Esophagus squamous epithelium (tissue), 5 donors: ENCODE data around the gene CAMTA1. TPM values are rescaled to one million over a fixed set of nuclear protein-coding genes. Genes with fewer than 3 reads are reported as not detected.

Source experiments
- DNase-seq: peaks from one replicate; lab custom pipeline; 2025; lab: John Stamatoyannopoulos, UW
- H3K27ac ChIP-seq, 4 donors: fragments of 200-600 bp; sonication (generic); one replicate each; pipeline ENCODE4 v1.5.1; 2016 to 2019; ENCODE audit warnings: mild to moderate bottlenecking in 1 of 4
- H3K27me3 ChIP-seq, 4 donors: fragments of 200-600 bp; sonication (generic); 1 replicate in 3 of 4; 2 replicates in 1 of 4; pipeline versions ENCODE4 v1.5.1 to v1.6.0; 2017 to 2021; ENCODE audit warnings: antibody characterized with exemption in 1 of 4
- H3K36me3 ChIP-seq, 3 donors: fragments of 200-600 bp; sonication (generic); one replicate each; pipeline ENCODE4 v1.5.1; 2016 to 2019
- H3K4me1 ChIP-seq, 3 donors: fragments of 200-600 bp; sonication (generic); one replicate each; pipeline ENCODE4 v1.5.1; 2017 to 2019
- H3K4me3 ChIP-seq, 4 donors: fragments of 200-600 bp; sonication (generic); 1 replicate in 3 of 4; 2 replicates in 1 of 4; pipeline ENCODE4 v1.5.1; 2016 to 2019; ENCODE audit warnings: mild to moderate bottlenecking in 2 of 4, moderate library complexity in 1 of 4
- H3K9me3 ChIP-seq, 3 donors: fragments of 200-600 bp; sonication (generic); one replicate each; pipeline ENCODE4 v1.5.1; 2016 to 2019
- POLR2A ChIP-seq, 4 donors: fragments of 450-650 bp; IDR thresholded peaks; one replicate each; pipeline ENCODE4 v1.6.1; 2017; ENCODE audit warnings: antibody characterized with exemption in 4 of 4, mild to moderate bottlenecking in 4 of 4, moderate library complexity in 3 of 4
- WGBS, 2 donors: methylation state at CpG; one replicate each; pipeline ENCODE4 v1.1.5; 2018; 5-methylcytosine and 5-hydroxymethylcytosine counted together
- intact Hi-C: fragments of 100-400 bp; cut with DNase I; formaldehyde crosslinking; loops from one replicate; pipeline ENCODE4 v1.15.0; 2022
- total RNA-seq, 4 donors: library from RNA; depleted of rRNA; stranded (reverse); fragments of >200 nt; gene quantifications; one replicate each; pipeline ENCODE4 v1.1.0, GENCODE V29; 2016
- TF ChIP-seq, protein P1 (sequence below), 6 experiments: fragments of 450-650 bp in 4 of 6; fragments of 200-600 bp in 2 of 6; sonication (generic) in 2 of 6; IDR thresholded peaks; one replicate each; pipeline ENCODE4 v1.5.1; 2016 to 2019; ENCODE audit warnings: antibody characterized with exemption in 6 of 6, mild to moderate bottlenecking in 4 of 6, moderate library complexity in 4 of 6
- donor health status: DM: yes; HTN: yes; CAD: no.

Gene CAMTA1
- total RNA-seq, 4 donors from 2014 or later = 31.3 to 77.4 (median 45.9) TPM

DNA sequence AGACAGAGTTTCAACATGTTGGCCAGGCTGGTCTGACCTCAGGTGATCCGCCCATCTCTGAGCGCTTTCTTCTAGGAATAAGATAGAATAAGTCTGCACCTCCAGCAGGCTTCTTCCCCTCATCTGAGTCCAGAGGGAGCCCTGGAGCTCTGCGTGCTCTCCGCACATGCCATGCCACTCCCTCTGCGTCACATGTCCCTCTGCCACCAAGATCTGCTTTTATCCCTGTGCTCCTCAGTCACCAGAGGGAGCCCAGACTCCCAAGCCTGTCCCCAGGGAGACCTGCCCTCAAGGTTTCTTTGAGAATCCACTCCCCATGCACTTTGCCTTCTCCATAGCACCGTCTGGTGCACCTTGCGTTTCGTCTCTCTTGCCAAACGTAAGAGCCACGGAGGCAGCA lies 213.0 kb downstream of the CAMTA1 start:
- intact Hi-C loops = no loop called here
- no peaks in the 10 kb centered on the region for H3K9me3 ChIP-seq
- 67 to 68% methylated on average over 7 to 10 of the region's 10 CpGs for whole genome bisulfite sequencing, 2 donors
- H3K27ac ChIP-seq = no peak overlapping the region
- TF ChIP-seq, protein P1, sequence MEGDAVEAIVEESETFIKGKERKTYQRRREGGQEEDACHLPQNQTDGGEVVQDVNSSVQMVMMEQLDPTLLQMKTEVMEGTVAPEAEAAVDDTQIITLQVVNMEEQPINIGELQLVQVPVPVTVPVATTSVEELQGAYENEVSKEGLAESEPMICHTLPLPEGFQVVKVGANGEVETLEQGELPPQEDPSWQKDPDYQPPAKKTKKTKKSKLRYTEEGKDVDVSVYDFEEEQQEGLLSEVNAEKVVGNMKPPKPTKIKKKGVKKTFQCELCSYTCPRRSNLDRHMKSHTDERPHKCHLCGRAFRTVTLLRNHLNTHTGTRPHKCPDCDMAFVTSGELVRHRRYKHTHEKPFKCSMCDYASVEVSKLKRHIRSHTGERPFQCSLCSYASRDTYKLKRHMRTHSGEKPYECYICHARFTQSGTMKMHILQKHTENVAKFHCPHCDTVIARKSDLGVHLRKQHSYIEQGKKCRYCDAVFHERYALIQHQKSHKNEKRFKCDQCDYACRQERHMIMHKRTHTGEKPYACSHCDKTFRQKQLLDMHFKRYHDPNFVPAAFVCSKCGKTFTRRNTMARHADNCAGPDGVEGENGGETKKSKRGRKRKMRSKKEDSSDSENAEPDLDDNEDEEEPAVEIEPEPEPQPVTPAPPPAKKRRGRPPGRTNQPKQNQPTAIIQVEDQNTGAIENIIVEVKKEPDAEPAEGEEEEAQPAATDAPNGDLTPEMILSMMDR (IDR thresholded peaks at IDR 0.05) = no peak
- TF ChIP-seq POLR2A (IDR thresholded peaks at IDR 0.05) = no peak
- peaks cover 0 to 18% (median 0%) of the 10 kb centered on the region in 4 donors for H3K27me3 ChIP-seq
- no peaks in the 10 kb centered on the region for H3K36me3 ChIP-seq
- no peaks in the 10 kb centered on the region for H3K4me1 ChIP-seq
- DNase-seq = no peak
- H3K4me3 ChIP-seq = no peak overlapping the region

DNA sequence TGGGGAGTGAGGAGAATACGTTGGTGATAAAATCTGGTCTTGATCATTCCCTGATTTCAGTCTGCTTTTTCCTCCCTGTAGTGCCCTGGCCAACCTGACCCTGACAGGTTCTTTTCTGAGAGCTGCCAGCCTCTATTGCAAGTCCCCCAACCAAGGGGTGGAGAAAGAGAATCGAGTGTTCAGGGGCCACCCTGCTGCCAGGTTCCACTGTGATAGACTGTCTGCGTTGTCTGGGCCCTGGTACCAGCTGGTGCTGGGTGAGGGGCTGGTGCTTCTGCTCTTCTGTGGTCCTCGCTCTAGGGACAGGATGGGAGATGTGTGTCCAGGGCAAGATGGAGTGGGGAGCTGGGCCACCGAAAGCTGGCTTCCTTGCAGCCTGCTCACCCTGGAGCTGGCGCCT lies 214.6 kb downstream of the CAMTA1 start:
- H3K36me3 ChIP-seq = no peaks in the 10 kb centered on the region
- H3K27ac ChIP-seq = no peak overlapping the region
- H3K27me3 ChIP-seq = peaks cover 0 to 20% (median 0%) of the 10 kb centered on the region in 4 donors
- 73 to 88% methylated on average over 3 to 4 of the region's 6 CpGs for WGBS, 2 donors
- no peak overlapping the region for H3K4me3 ChIP-seq
- H3K9me3 ChIP-seq = no peaks in the 10 kb centered on the region
- no peaks in the 10 kb centered on the region for H3K4me1 ChIP-seq
- intact Hi-C loops = no loop called here
- TF ChIP-seq POLR2A (IDR thresholded peaks at IDR 0.05) = no peak
- TF ChIP-seq, protein P1 (IDR thresholded peaks at IDR 0.05) = no peak
- DNase-seq = no peak

DNA sequence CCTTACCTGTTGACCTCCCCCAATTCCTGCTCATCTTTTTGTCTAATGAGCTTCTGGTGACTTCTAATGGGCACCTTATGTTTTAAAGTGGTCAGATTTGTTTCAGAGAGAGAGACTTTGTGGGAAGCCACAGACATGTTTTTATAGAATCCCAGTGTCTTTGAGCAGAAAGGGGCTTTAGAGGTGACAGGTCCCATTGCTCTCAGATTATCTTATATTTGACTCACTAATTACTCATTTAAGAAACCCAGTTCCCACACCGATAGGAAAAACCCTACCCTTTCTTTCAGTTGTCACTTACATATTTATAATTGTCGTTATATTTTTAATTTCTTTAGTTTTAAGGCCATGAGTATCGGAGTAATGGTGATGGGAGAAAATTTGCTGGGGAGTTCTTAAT lies 215.5 kb downstream of the CAMTA1 start:
- no peak for DNase-seq
- Histone ChIP-seq H3K4me3 (no peak overlapping the region), H3K9me3 (no peaks in the 10 kb centered on the region), H3K27me3 (peaks cover 0 to 24% (median 0%) of the 10 kb centered on the region in 4 donors), H3K27ac (no peak overlapping the region), H3K4me1 (no peaks in the 10 kb centered on the region), H3K36me3 (no peaks in the 10 kb centered on the region)
- 78 to 87% methylated on average over 3 of the region's 3 CpGs for WGBS, 2 donors
- intact Hi-C loops = no loop called here
- TF ChIP-seq, protein P1 (IDR thresholded peaks at IDR 0.05) = no peak
- no peak for TF ChIP-seq POLR2A (IDR thresholded peaks at IDR 0.05)

DNA sequence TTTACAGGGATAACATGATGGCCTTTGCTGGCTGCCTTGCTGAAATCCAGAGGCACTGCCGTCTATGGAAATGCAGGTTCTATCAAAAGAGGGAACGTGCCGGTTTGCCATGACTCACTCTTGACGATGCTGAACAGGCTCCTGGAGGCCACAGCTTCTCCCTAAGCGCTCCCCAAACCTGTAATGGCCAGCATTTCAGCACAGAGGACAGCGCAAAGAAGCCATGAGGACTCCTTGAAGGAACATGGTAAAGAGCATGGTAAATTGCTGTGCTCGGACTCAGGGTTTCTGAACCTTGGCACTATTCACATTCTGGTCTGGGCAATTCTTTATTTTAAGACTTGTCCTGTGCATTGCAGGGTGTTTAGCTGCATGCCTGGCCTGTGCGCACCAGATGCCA lies 217.5 kb downstream of the CAMTA1 start:
- Histone ChIP-seq H3K36me3 (no peaks in the 10 kb centered on the region), H3K27ac (no peak overlapping the region), H3K9me3 (no peaks in the 10 kb centered on the region), H3K27me3 (peaks cover 0 to 27% (median 0%) of the 10 kb centered on the region in 4 donors), H3K4me1 (no peaks in the 10 kb centered on the region), H3K4me3 (no peak overlapping the region)
- intact Hi-C loops = no loop called here
- no peak for DNase-seq
- 64 to 68% methylated on average over 8 of the region's 8 CpGs for WGBS, 2 donors
- TF ChIP-seq, protein P1 (IDR thresholded peaks at IDR 0.05) = no peak
- no peak for TF ChIP-seq POLR2A (IDR thresholded peaks at IDR 0.05)

DNA sequence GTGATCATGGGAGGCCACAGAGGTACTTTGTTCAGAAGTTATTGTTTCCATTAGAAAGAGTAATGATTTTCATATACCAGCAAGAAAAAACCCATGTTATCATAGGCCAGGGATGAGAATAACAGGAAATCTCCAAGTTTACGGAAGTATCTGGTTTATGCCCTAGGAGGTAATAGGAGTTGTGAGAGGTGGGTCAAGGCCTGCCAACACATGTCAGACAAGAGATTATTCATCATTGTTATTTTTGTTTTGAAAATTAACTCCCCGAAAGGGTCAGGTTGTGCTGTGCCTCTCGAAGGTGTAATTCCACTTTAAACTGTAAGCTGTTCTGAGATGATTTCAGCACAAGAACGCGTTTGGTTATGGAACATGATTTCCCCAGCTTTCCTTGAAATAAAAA lies 218.4 kb downstream of the CAMTA1 start:
- no peak for TF ChIP-seq POLR2A (IDR thresholded peaks at IDR 0.05)
- TF ChIP-seq, protein P1 (IDR thresholded peaks at IDR 0.05) = no peak
- Histone ChIP-seq H3K36me3 (no peaks in the 10 kb centered on the region), H3K27me3 (peaks cover 0 to 27% (median 0%) of the 10 kb centered on the region in 4 donors), H3K4me1 (no peaks in the 10 kb centered on the region), H3K4me3 (no peak overlapping the region), H3K27ac (no peak overlapping the region), H3K9me3 (no peaks in the 10 kb centered on the region)
- DNase-seq = no peak
- 43 to 48% methylated on average over 5 of the region's 5 CpGs for WGBS, 2 donors
- intact Hi-C loops = no loop called here
